ENCODE data around the gene TGFBI. TPM values are rescaled to one million over a fixed set of nuclear protein-coding genes. Genes with fewer than 3 reads are reported as not detected.

TGFBI gene
- total and polyA plus RNA-seq, 9 of the 15 experiments (the other 6 are each of a cell fraction or from before 2014, with no cell fraction given), result 0.05 to 0.62 (median 0.08) TPM; not detected in 6

DNA sequence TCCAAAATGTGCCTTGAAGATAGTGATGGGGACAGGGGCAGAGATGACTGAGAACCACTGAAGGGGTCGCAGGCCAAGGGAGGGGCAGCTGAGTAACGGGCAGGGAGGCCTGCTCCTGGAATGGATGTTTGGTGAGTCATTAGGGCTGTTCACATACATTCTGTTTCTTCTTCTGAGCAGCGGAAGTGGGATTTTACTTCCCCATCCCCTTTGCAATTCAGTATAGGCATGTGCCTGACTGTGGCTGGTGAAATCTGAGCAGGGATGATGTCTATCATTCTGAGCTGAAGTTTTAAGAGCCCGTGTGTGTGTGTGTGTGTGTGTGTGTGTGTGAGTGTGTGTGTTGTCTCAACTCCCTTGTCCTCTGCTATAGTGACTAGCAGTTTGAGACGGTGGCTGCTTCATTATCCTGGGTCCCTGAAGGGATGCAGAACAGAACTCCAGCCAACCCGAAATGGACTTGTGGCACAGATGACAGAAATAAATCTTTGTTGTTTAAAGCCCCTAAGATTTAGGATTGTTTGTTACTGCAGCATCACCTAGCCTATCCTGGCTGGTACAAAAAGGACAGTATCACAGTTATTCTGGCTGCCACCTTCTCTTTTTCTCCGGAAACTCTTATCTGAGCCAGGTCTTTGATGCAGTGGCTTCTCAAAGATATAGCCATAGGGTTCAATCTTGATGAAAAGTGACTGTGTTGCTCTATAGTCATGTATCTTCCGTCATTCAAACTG is 29.2 kb upstream of the TGFBI start (continued):
- TF ChIP-seq, protein P1, sequence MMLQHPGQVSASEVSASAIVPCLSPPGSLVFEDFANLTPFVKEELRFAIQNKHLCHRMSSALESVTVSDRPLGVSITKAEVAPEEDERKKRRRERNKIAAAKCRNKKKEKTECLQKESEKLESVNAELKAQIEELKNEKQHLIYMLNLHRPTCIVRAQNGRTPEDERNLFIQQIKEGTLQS (IDR thresholded peaks at IDR 0.05), result 0 out of 2 replicates have a peak, but pooled peaks have one; percentile 9
- TF ChIP-seq, protein P1 (CRISPR knock-in tag; conservative IDR thresholded peaks at IDR 0.05), result no peak
- TF ChIP-seq TAF15 (IDR thresholded peaks at IDR 0.05; ENCODE audit: low read depth, low read length), result no peak
- TF ChIP-seq PTTG1 (tag; IDR thresholded peaks at IDR 0.05; ENCODE audit: low read depth), result no peak
- TF ChIP-seq ZNF12 (CRISPR knock-in tag; IDR thresholded peaks at IDR 0.05), result peak; percentile 96
- TF ChIP-seq ZBED1 (IDR thresholded peaks at IDR 0.05), result no peak
- peak; percentile 21; the same call in 1 of the 2 replicates for TF ChIP-seq SPI1 (IDR thresholded peaks at IDR 0.05; ENCODE audit: borderline replicate concordance, low read depth, low read length)
- TF ChIP-seq PKNOX1 (IDR thresholded peaks at IDR 0.05), result peak; percentile 33; the same call in 1 of the 2 replicates
- no peak for TF ChIP-seq RAD51 (IDR thresholded peaks at IDR 0.05; ENCODE audit: borderline replicate concordance, low read depth)
- TF ChIP-seq, protein P2, sequence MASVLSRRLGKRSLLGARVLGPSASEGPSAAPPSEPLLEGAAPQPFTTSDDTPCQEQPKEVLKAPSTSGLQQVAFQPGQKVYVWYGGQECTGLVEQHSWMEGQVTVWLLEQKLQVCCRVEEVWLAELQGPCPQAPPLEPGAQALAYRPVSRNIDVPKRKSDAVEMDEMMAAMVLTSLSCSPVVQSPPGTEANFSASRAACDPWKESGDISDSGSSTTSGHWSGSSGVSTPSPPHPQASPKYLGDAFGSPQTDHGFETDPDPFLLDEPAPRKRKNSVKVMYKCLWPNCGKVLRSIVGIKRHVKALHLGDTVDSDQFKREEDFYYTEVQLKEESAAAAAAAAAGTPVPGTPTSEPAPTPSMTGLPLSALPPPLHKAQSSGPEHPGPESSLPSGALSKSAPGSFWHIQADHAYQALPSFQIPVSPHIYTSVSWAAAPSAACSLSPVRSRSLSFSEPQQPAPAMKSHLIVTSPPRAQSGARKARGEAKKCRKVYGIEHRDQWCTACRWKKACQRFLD (CRISPR knock-in tag; IDR thresholded peaks at IDR 0.05), result no peak
- no peak for TF ChIP-seq ZBTB17 (CRISPR knock-in tag; IDR thresholded peaks at IDR 0.05)
- no peak for TF ChIP-seq PML (IDR thresholded peaks at IDR 0.05; ENCODE audit: low read length)
- TF ChIP-seq FUS (optimal IDR thresholded peaks at IDR 0.05; ENCODE audit: low read depth, low read length), result no peak
- no peak for TF ChIP-seq NR4A1 (CRISPR knock-in tag; IDR thresholded peaks at IDR 0.05)
- TF ChIP-seq NR4A1 (tag; IDR thresholded peaks at IDR 0.05), result no peak
- no peak for TF ChIP-seq SAP30 (IDR thresholded peaks at IDR 0.05; ENCODE audit: borderline replicate concordance, insufficient read depth, low read depth, low read length, poor library complexity, severe bottlenecking)
